DMS 273 (cell line): ENCODE measurements around the gene NTRK1.
A peak's percentile ranks its signal among the peaks of the same experiment; 100 is the strongest.

ENCODE experiments used
- DNase-seq: peaks from one replicate; lab custom pipeline; 2025; ENCODE audit not compliant: unreplicated experiment; lab: John Stamatoyannopoulos, UW

The NTRK1 gene

GRCh38 chr1:156836892-156837291 lies 23.8 kb upstream of the NTRK1 start:
- no peak for DNase-seq

GRCh38 chr1:156838972-156839371 lies 21.7 kb upstream of the NTRK1 start:
- DNase-seq = peak; percentile 76

- no peak for DNase-seq
Observed at GRCh38 chr1:156839426-156840109, 21.1 kb upstream of the NTRK1 start.

GRCh38 chr1:156840186-156840897 lies 20.3 kb upstream of the NTRK1 start:
- no peak for DNase-seq

- no peak for DNase-seq
Observed at GRCh38 chr1:156840898-156841279, 19.8 kb upstream of the NTRK1 start.

- no peak for DNase-seq
Observed at GRCh38 chr1:156841295-156841855, 19.3 kb upstream of the NTRK1 start.

- DNase-seq = no peak
Observed at GRCh38 chr1:156842618-156843300, 17.9 kb upstream of the NTRK1 start.

- DNase-seq = no peak
Observed at GRCh38 chr1:156844102-156844501, 16.6 kb upstream of the NTRK1 start.

- DNase-seq = no peak
Observed at GRCh38 chr1:156844638-156845037, 16.0 kb upstream of the NTRK1 start.

GRCh38 chr1:156845055-156845952 lies 15.4 kb upstream of the NTRK1 start:
- no peak for DNase-seq

GRCh38 chr1:156845953-156846545 lies 14.6 kb upstream of the NTRK1 start:
- no peak for DNase-seq

GRCh38 chr1:156846643-156847042 lies 14.0 kb upstream of the NTRK1 start:
- DNase-seq = no peak

- no peak for DNase-seq
Observed at GRCh38 chr1:156847591-156848460, 12.8 kb upstream of the NTRK1 start.

- no peak for DNase-seq
Observed at GRCh38 chr1:156848461-156849150, 12.1 kb upstream of the NTRK1 start.

- DNase-seq = no peak
Observed at GRCh38 chr1:156849151-156849496, 11.5 kb upstream of the NTRK1 start.

GRCh38 chr1:156851779-156852417 lies 8.8 kb upstream of the NTRK1 start:
- DNase-seq = peak; percentile 88

GRCh38 chr1:156852418-156852874 lies 8.2 kb upstream of the NTRK1 start:
- peak; percentile 99 for DNase-seq

GRCh38 chr1:156853761-156854160 lies 6.9 kb upstream of the NTRK1 start:
- no peak for DNase-seq
